ENCODE data around the gene PMFBP1. TPM values are rescaled to one million over a fixed set of nuclear protein-coding genes. Genes with fewer than 3 reads are reported as not detected.

PMFBP1 gene
- total and polyA plus RNA-seq, 2 experiments from 2014 or later = 2.6 to 3.3 TPM

GRCh38 chr16:72137380-72138063, 34.4 kb downstream of the PMFBP1 start:
- Mint-ChIP-seq H3K4me3 (no peak overlapping the region), H3K4me1 (peaks cover 5% of the 10 kb centered on the region; the same call in 2 of the 3 replicates), H3K27me3 (ENCODE audit: insufficient read depth, low read depth, poor library complexity) (peaks cover 4% of the 10 kb centered on the region), H3K36me3 (ENCODE audit: low read depth) (no peaks in the 10 kb centered on the region), H3K27ac (no peak overlapping the region), H3K9me3 (no peaks in the 10 kb centered on the region)
- no peaks in the 10 kb centered on the region for H4K20me1 ChIP-seq (replicated peaks; ENCODE audit: insufficient read depth)
- no peak overlapping the region for H3K27ac ChIP-seq (ENCODE audit: low read depth)
- no peaks in the 10 kb centered on the region for H3K27me3 ChIP-seq (ENCODE audit: insufficient read depth)
- TF ChIP-seq ZNF114 (CRISPR knock-in tag; IDR thresholded peaks at IDR 0.05) (no peak), EZH2phosphoT487 (IDR thresholded peaks at IDR 0.05; ENCODE audit: unreplicated experiment) (no peak), ZNF462 (CRISPR knock-in tag; IDR thresholded peaks at IDR 0.05) (no peak), CTCF (conservative IDR thresholded peaks at IDR 0.05; ENCODE audit: low read depth in 2 of 2) (no peak)
- no peak for ATAC-seq
- no peak overlapping the region for H3K4me2 ChIP-seq
- H3F3A ChIP-seq (replicated peaks; ENCODE audit: low read depth) = no peaks in the 10 kb centered on the region
- H3K4me3 ChIP-seq = no peak overlapping the region
- H3K4me1 ChIP-seq (ENCODE audit: insufficient read depth) = no peaks in the 10 kb centered on the region
- H3K79me2 ChIP-seq (replicated peaks; ENCODE audit: insufficient read depth) = no peaks in the 10 kb centered on the region
- H3K36me3 ChIP-seq (ENCODE audit: insufficient read depth) = no peaks in the 10 kb centered on the region
- DNase-seq (ENCODE audit: low spot score) = no peak
- H2AFZ ChIP-seq = no peak overlapping the region
- no peaks in the 10 kb centered on the region for H3K9me2 ChIP-seq (ENCODE audit: insufficient read depth)
